ENCODE results near the gene AFF4.
A peak's percentile ranks its signal among the peaks of the same experiment; 100 is the strongest.

Gene AFF4

GRCh38 chr5:132890817-132891216 lies 72.6 kb downstream of the AFF4 start:
- DNase-seq = no peak
- intact Hi-C loops (cut with DNase I) = no loop called here

GRCh38 chr5:132889501-132889900 lies 73.9 kb downstream of the AFF4 start:
- intact Hi-C loops (cut with DNase I) = loop anchor here (10.0 kb wide), 1 partner anchor 75 kb away; the partner anchor contains the start of gene AFF4
- DNase-seq = no peak

GRCh38 chr5:132887283-132887682 lies 76.2 kb downstream of the AFF4 start:
- DNase-seq = no peak
- intact Hi-C loops (cut with DNase I) = loop anchor here (10.0 kb wide), 1 partner anchor 78 kb away; the partner anchor contains the start of gene AFF4

- intact Hi-C loops (cut with DNase I) = loop anchor here (10.0 kb wide), 1 partner anchor 79 kb away; the partner anchor contains the start of gene AFF4
- peak in 1 of 10 donors; percentile 28 for DNase-seq
Measured at GRCh38 chr5:132886064-132886823, 77.2 kb downstream of the AFF4 start.

- intact Hi-C loops (cut with DNase I) = loop anchor here (5.0 to 10.0 kb wide), 3 partner anchors 52 to 497 kb away; partner anchors contain the start of genes AFF4 and SHROOM1
- no peak for DNase-seq
Measured at GRCh38 chr5:132884548-132884947, 78.9 kb downstream of the AFF4 start.

GRCh38 chr5:132883261-132883834 lies 80.1 kb downstream of the AFF4 start:
- DNase-seq = peak in 8 of 10 donors; percentile 18 to 91 (median 59)
- intact Hi-C loops (cut with DNase I) = loop anchor here (5.0 to 10.0 kb wide), 3 partner anchors 51 to 496 kb away; partner anchors contain the start of genes AFF4 and SHROOM1

- intact Hi-C loops (cut with DNase I) = no loop called here
- no peak for DNase-seq
Measured at GRCh38 chr5:132877938-132878337, 85.5 kb downstream of the AFF4 start.

- no peak for DNase-seq
- intact Hi-C loops (cut with DNase I) = no loop called here
Measured at GRCh38 chr5:132877466-132877865, 86.0 kb downstream of the AFF4 start.

- intact Hi-C loops (cut with DNase I) = no loop called here
Measured at GRCh38 chr5:132876020-132876759, 87.2 kb downstream of the AFF4 start.

GRCh38 chr5:132873930-132874271 lies 89.5 kb downstream of the AFF4 start:
- intact Hi-C loops (cut with DNase I) = no loop called here
- DNase-seq = no peak

More at GRCh38 chr5:132876020-132876759, 87.2 kb downstream of the AFF4 start:
- no peak for DNase-seq

- DNase-seq = no peak
- intact Hi-C loops (cut with DNase I) = no loop called here
Measured at GRCh38 chr5:132873119-132873929, 90.1 kb downstream of the AFF4 start, which contains the start of gene LEAP2. Gene LEAP2, plus strand, starts transcription at chr5:132873668. Its CDS starts 27 bp downstream, at chr5:132873695.

- intact Hi-C loops (cut with DNase I) = no loop called here
- no peak for DNase-seq
Measured at GRCh38 chr5:132872788-132873118, 90.7 kb downstream of the AFF4 start.

- intact Hi-C loops (cut with DNase I) = no loop called here
- DNase-seq = no peak
Measured at GRCh38 chr5:132871459-132872284, 91.8 kb downstream of the AFF4 start.

GRCh38 chr5:132870801-132871200 lies 92.6 kb downstream of the AFF4 start:
- intact Hi-C loops (cut with DNase I) = no loop called here
- DNase-seq = no peak

GRCh38 chr5:132868754-132869153 lies 94.7 kb downstream of the AFF4 start:
- intact Hi-C loops (cut with DNase I) = loop anchor here (5.0 to 10.0 kb wide), 4 partner anchors 36 to 214 kb away; partner anchors contain the start of genes IL13, KIF3A and SHROOM1
- DNase-seq = no peak

GRCh38 chr5:132867046-132867451 lies 96.4 kb downstream of the AFF4 start:
- DNase-seq = no peak
- intact Hi-C loops (cut with DNase I) = loop anchor here (5.0 to 10.0 kb wide), 4 partner anchors 35 to 212 kb away; partner anchors contain the start of genes IL13, KIF3A and SHROOM1

GRCh38 chr5:132866342-132867045 lies 96.9 kb downstream of the AFF4 start, which contains the start of the genes GDF9 and UQCRQ:
Gene GDF9, minus strand, starts transcription at chr5:132866469. Its CDS starts 1,936 bp downstream, at chr5:132864533.
Gene UQCRQ, plus strand, starts transcription at chr5:132866642. Its CDS starts 240 bp downstream, at chr5:132866882.
- peak; percentile 95 to 100 (median 97) for DNase-seq
- intact Hi-C loops (cut with DNase I) = loop anchor here (5.0 to 10.0 kb wide), 4 partner anchors 34 to 212 kb away; partner anchors contain the start of genes IL13, KIF3A and SHROOM1

Measured in posterior cingulate gyrus (tissue), 11 donors.